Ectodermal cell (in vitro differentiated cells): ENCODE results near the gene PSMB3.
"Not testable (repeated sequence)": the region's sequence is repeated elsewhere in the genome, so short reads cannot be mapped to it uniquely, and the experiment has no call there.

Experiments
- H3K27ac ChIP-seq: 2 replicates; pipeline ENCODE4 v1.7.0; 2013; ENCODE audit warnings: mild to moderate bottlenecking, low read depth, low read length; ENCODE audit not compliant: insufficient read depth, poor library complexity, severe bottlenecking
- H3K27me3 ChIP-seq: 2 replicates; pipeline ENCODE4 v1.7.0; 2013; ENCODE audit warnings: mild to moderate bottlenecking, low read length; ENCODE audit not compliant: insufficient read depth, control insufficient read depth, poor library complexity, severe bottlenecking
- H3K36me3 ChIP-seq: one replicate; pipeline ENCODE4 v1.7.0; 2013; ENCODE audit warnings: low read length; ENCODE audit not compliant: control insufficient read depth, insufficient read depth
- H3K4me1 ChIP-seq: one replicate; pipeline ENCODE4 v1.7.0; 2013; ENCODE audit warnings: low read length; ENCODE audit not compliant: control insufficient read depth, insufficient read depth
- H3K4me3 ChIP-seq: 2 replicates; pipeline ENCODE4 v1.7.0; 2013; ENCODE audit warnings: low read depth, low read length, control low read depth; ENCODE audit not compliant: insufficient read depth
- H3K9me3 ChIP-seq: 2 replicates; pipeline ENCODE4 v1.7.0; 2013; ENCODE audit warnings: mild to moderate bottlenecking, low read length, moderate library complexity; ENCODE audit not compliant: control insufficient read depth
- WGBS, 2 experiments: methylation state at CpG; one replicate each; pipeline ENCODE4 v1.1.7; 2013; ENCODE audit warnings: missing lambda C conversion rate in 2 of 2; 5-methylcytosine and 5-hydroxymethylcytosine counted together

The PSMB3 gene

DNA sequence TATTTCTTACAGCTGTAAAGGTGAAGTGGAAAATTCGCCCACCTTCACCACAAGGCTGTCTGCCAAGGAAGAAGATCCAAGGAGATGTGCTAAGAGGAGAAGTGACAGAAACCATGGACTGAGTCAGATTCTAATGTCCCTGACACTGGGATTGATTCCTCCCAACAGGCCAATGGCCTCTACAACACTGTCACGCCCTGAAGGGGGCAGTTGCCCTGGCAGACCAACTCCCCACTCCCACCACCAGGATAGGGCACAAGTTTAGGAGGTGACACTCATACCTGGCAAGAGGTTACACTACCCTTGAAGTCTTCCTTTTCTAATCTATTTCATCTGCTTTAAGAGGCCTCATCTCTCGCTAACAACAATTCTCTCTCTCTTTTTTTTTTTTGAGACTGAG lies 30.7 kb downstream of the PSMB3 start:
- H3K9me3 ChIP-seq, result no peaks in the 10 kb centered on the region
- peaks cover 50% of the 10 kb centered on the region for H3K36me3 ChIP-seq

DNA sequence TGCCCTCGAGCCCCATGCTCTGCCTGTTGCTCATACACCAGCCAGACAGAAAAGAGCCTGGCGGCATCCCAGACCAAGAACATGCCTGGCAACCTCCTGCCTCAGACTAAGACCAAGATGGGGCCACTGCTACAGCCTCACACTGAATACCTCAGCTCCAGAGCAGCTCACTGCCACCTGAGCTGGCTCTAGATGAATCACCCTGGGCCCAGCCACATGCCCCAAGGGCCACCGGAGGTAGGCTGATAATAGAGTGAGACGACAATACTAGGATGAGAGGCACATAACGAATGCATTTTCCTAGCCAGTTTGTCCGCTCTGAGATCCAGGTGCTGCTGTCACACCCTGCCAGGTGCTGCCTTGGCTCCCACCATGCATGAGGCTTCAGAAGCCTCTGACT lies 33.8 kb downstream of the PSMB3 start:
- Histone ChIP-seq H3K27ac (no peak overlapping the region), H3K36me3 (peaks cover 34% of the 10 kb centered on the region), H3K4me1 (peaks cover 12% of the 10 kb centered on the region), H3K27me3 (no peaks in the 10 kb centered on the region), H3K4me3 (no peak overlapping the region), H3K9me3 (no peaks in the 10 kb centered on the region)
- WGBS, 2 experiments, result 79 to 80% methylated on average over 6 of the region's 6 CpGs

More for the DNA sequence above, 30.7 kb downstream of the PSMB3 start:
- Histone ChIP-seq H3K27ac (no peak overlapping the region), H3K4me1 (no peaks in the 10 kb centered on the region), H3K4me3 (no peak overlapping the region), H3K27me3 (no peaks in the 10 kb centered on the region)
- 94% methylated on average over 3 of the region's 3 CpGs for WGBS, 2 experiments

DNA sequence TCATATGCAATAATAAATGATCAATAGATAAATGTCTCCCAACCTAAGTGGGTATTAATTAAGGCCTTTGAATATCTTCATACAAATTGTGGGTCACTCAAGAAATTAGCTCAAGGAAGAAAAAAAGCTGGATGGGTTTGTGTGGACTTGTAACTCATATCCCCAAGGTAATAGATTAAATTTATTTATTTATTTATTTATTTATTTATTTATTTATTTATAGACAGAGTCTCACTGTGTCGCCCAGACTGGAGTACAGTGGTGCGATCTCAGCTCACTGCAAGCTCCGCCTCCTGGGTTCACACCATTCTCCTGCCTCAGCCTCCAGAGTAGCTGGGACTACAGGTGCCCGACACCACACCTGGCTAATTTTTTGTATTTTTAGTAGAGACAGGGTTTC lies 35.5 kb downstream of the PSMB3 start:
- not testable (repeated sequence) for H3K4me3 ChIP-seq, H3K27me3 ChIP-seq, H3K27ac ChIP-seq, H3K9me3 ChIP-seq
- Histone ChIP-seq H3K4me1 (peaks cover 12% of the 10 kb centered on the region), H3K36me3 (peaks cover 24% of the 10 kb centered on the region)
- 95 to 100% methylated on average over 4 of the region's 4 CpGs for WGBS, 2 experiments

DNA sequence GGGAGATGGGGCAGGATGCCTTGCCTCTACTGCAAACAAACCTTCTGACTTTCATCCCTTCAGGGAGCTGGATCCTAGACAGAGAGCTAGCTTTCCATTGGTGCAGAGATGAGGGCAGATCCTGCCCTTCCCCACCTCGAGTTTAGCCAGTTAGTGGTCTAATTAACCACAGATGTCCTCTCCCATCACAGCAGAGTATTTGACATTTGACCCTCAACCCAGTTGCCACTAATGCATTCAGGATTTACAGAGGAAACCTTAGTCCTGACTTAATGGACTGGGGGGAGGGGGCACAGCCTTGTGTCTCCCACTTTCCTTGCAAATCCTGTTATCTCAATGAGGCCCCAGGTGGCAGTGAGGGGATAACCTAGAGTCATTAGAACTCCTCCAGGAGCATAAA lies 36.6 kb downstream of the PSMB3 start:
- Histone ChIP-seq H3K4me1 (peaks cover 12% of the 10 kb centered on the region), H3K36me3 (peaks cover 16% of the 10 kb centered on the region), H3K4me3 (no peak overlapping the region), H3K27ac (peak overlapping the region; percentile 79), H3K9me3 (no peaks in the 10 kb centered on the region), H3K27me3 (no peaks in the 10 kb centered on the region)
- 0 to 3% methylated on average over 1 of the region's 1 CpG for WGBS, 2 experiments

DNA sequence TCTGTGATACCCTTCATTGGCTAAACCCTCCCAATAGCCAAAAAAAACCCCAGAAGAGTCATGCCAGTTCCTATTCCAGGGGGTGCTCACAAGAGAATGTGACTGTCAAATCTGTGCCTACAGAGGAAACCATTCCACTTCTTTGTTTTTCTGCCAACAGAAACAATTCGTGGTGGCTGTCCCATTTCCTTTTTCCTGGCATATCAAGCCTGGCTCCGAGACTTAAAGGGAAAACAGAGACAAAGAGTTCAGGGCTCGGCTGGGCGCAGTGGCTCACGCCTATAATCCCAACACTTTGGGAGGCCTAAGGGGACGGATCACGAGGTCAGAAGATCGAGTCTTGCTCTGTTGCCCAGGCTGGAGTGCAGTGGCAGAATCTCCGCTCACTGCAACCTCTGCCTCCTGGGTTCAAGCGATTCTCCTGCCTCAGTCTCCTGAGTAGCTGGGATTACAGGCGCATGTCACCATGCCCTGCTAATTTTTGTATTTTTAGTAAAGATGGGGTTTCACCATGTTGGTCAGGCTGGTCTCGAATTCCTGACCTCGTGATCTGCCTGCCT lies 37.7 kb downstream of the PSMB3 start:
- WGBS, 2 experiments, result 82 to 85% methylated on average over 13 of the region's 13 CpGs
- H3K27me3 ChIP-seq, H3K4me3 ChIP-seq, H3K36me3 ChIP-seq, H3K27ac ChIP-seq, H3K9me3 ChIP-seq: not testable (repeated sequence)
- peaks cover 12% of the 10 kb centered on the region for H3K4me1 ChIP-seq

DNA sequence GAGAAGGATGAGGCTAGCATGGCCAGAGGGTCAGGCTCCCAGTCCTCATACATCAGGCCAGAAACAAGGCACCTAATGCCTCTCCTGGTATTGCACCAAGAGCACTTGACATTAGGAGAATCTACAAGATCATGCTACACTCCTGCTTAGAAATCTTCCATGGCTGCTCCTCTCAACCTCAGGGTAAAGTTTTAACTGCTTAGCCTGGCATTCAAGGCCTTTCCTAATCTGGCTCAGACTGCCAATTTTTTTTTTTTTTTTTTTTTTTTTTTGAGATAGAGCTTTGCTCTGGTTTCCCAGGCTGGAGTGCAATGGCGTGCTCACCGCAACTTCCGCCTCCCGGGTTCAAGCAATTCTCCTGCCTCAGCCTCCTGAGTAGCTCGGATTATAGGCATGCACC lies 38.6 kb downstream of the PSMB3 start:
- Histone ChIP-seq H3K27me3 (no peaks in the 10 kb centered on the region), H3K9me3 (no peaks in the 10 kb centered on the region), H3K27ac (no peak overlapping the region), H3K4me1 (peaks cover 12% of the 10 kb centered on the region), H3K4me3 (no peak overlapping the region), H3K36me3 (peaks cover 2% of the 10 kb centered on the region)
- WGBS, 2 experiments, result 89 to 94% methylated on average over 5 of the region's 5 CpGs

DNA sequence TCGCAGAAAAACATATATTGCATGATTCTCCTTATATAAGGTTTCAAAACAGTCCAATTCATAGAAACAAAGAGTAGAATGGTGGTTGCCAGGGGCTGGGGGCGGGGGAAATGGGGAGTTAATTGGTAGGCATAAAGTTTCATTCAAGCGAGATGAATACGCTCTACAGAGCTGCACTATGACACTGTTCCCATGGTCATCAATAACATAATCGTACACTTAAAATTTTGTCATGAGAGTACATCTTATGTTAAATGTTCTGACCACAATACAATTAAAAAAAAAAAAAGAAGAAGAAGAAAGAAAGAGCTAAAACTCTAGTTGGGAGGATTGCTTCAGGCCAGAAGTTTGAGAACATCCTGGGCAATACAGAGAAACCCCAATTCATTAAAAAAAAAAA lies 41.7 kb downstream of the PSMB3 start:
- no peak overlapping the region for H3K27ac ChIP-seq
- no peaks in the 10 kb centered on the region for H3K27me3 ChIP-seq
- H3K4me3 ChIP-seq, result no peak overlapping the region
- WGBS, 2 experiments, result 96 to 97% methylated on average over 4 to 5 of the region's 5 CpGs
- no peaks in the 10 kb centered on the region for H3K36me3 ChIP-seq
- H3K4me1 ChIP-seq, result peaks cover 21% of the 10 kb centered on the region
- no peaks in the 10 kb centered on the region for H3K9me3 ChIP-seq

DNA sequence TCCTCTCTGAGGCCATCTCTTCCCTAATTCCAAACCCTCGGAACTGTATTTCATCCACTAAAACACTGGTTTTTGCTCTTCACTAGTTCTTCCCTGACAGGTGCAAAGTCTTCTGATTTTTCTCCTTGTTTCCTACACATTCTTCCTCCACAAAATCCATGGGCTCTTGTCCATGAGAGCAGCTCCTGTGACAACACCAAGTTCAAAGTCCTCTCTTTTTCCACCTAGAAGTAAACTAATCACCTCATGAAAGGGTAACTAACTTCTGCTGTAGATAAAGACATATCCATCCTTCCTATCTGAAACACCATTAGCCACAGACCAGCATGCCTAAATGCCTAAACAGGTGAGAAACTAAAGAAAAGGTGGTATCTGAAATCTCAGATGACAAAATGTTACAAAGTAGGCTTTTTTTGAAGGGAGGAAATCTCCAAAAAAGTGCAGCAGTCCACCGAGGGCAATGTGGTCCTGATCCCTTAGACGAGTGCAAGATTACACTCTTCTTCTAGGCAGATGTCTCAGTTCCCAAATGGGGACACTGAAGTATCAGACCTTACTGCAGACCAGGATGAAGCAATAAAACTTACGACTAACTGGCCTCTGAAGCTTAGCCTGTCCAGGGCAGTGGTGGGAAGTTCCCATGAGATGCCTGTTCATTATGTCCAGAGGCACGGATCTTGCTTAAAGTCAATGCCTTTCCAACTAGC lies 44.1 kb downstream of the PSMB3 start:
- H3K27me3 ChIP-seq, result no peaks in the 10 kb centered on the region
- no peak overlapping the region for H3K4me3 ChIP-seq
- 94 to 96% methylated on average over 5 of the region's 5 CpGs for WGBS, 2 experiments
- H3K9me3 ChIP-seq, result no peaks in the 10 kb centered on the region
- H3K36me3 ChIP-seq, result no peaks in the 10 kb centered on the region
- H3K4me1 ChIP-seq, result peaks cover 14% of the 10 kb centered on the region
- H3K27ac ChIP-seq, result no peak overlapping the region

DNA sequence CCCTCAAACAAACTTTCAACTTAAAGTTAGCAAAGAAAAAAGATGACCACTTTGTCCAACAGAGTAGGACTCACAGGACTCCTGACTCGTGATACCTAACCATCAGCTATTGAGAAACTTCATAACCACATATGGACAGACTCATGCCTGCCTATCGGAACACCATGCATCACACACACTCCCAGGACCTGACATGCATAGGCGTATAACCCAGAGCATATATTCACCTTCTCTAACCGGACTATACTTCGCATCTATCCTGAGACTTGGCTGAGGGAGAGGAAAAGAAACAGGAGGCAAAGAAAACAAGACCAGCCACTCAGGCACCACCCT lies 44.6 kb downstream of the PSMB3 start:
- H3K36me3 ChIP-seq, result peaks cover under 1% of the 10 kb centered on the region
- WGBS, 2 experiments, result 97 to 98% methylated on average over 5 of the region's 5 CpGs
- H3K4me3 ChIP-seq, result no peak overlapping the region
- H3K9me3 ChIP-seq, result no peaks in the 10 kb centered on the region
- no peaks in the 10 kb centered on the region for H3K27me3 ChIP-seq
- H3K27ac ChIP-seq, result no peak overlapping the region
- peaks cover 14% of the 10 kb centered on the region for H3K4me1 ChIP-seq

DNA sequence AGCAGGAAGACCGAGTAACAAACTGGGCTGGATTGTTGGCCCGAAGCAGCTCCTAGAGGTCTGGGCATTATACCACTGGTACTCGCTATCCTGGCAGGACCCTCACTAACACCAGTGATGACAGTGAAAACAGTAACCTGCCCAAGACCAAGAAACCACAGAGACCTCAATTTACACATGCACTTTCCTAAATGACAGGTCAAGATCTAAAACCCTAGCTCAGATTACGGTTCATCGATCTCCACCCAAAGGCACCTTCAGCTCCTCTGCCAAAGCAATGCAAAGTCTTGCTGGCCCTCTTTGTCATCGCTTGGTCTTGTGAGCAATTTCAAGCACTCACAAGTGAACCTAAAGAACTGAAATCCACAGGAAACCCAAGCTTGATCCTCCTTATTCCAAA lies 45.3 kb downstream of the PSMB3 start:
- 82 to 89% methylated on average over 6 of the region's 6 CpGs for WGBS, 2 experiments
- no peak overlapping the region for H3K27ac ChIP-seq
- H3K4me1 ChIP-seq, result peaks cover 14% of the 10 kb centered on the region
- peaks cover 7% of the 10 kb centered on the region for H3K36me3 ChIP-seq
- no peaks in the 10 kb centered on the region for H3K9me3 ChIP-seq
- H3K4me3 ChIP-seq, result peak overlapping the region; percentile 91
- no peaks in the 10 kb centered on the region for H3K27me3 ChIP-seq
